ENCODE results near the gene MYO7A. TPM values are rescaled to one million over a fixed set of nuclear protein-coding genes. Genes with fewer than 3 reads are reported as not detected.
A peak's percentile ranks its signal among the peaks of the same experiment; 100 is the strongest.

MYO7A gene
- total RNA-seq, 8 experiments from 2014 or later = 0.71 to 23.1 (median 5.8) TPM

DNA sequence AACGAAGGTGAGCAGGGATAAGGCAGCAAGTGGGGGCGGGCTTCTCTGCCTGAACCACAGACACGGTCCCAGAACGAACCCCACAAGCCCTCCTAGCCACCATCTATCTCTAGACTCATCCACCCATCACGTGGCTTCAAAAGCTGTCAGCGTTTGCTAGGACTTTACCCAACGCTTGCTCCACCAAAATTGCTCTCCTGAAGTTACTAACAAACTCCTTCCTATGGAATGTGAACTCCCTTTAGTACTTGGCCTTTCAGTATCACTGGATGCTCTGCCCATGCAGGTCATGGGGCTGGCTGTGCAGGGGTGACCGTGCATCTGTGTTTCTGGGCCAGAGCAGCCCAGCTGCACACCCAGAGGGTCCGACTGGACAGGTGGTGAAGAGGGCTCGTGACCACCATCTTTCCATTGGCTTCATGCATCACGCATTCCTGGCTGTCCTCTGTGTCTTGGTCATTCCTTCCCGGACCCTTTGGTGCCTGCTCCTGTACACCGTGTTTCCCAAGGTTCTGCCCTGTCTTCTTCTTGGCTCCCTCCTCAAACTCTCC, 85.1 kb downstream of the MYO7A start:
- Histone ChIP-seq H3K4me1 (replicated peaks in 1 of 2) (no peaks in the 10 kb centered on the region), H3K4me3 (no peak overlapping the region), H3K27ac (no peak overlapping the region)
- no peak for ATAC-seq (replicated peaks in 6 of 8)
- WGBS, 10 experiments = 42 to 93% (median 77%) methylated on average over 2 to 9 of the region's 13 CpGs; no CpG with 5 or more reads in 2 of the 10 experiments
- in situ Hi-C loops (cut with MboI; ENCODE audit: low pct_unique_long_range_greater_than_20kb in 2 of 9, low sequenced_read_pairs in 9 of 9, unreplicated experiment in 9 of 9) = no loop called here

DNA sequence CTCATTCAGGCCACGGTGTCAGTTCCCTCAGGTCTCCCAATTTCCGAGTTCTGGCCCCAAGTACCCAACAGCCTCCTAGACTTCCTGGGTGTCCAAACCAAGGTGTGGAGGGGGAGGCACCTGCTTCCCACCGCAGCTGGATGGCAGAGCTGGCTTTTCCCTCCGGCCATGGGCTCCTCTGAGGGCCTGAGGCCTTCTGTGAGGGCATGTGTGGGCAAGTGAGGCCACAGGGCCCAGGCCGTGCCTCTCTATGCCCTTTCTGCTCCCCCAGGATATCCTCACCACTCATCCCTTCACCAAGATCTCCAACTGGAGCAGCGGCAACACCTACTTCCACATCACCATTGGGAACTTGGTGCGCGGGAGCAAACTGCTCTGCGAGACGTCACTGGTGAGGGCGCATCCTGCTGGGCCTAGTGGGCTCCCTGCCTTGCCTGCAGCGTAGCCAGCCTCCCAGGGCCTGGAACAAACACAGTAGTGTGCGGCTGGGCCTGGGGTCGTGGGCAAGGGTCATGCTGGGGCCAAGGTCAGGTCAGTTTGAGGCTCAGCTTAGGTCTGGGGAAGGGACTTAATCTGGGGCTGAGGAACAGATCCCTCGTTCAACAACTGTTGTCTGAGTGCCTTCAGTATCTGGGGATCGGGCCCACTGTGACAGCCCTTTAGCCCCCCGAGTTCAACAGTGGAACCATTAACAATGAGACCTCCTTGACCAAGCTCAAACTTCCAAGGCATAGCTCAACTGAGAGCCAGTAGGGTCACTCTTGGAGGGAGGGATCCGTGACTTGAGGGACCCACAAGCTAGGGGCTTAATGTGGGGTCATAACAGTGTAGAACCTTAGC, 85.8 kb downstream of the MYO7A start:
- ATAC-seq (replicated peaks in 6 of 8) = no peak
- Histone ChIP-seq H3K4me3 (no peak overlapping the region), H3K4me1 (replicated peaks in 1 of 2) (no peaks in the 10 kb centered on the region), H3K27ac (no peak overlapping the region)
- in situ Hi-C loops (cut with MboI; ENCODE audit: low pct_unique_long_range_greater_than_20kb in 2 of 9, low sequenced_read_pairs in 9 of 9, unreplicated experiment in 9 of 9) = no loop called here
- 54 to 100% (median 80%) methylated on average over 1 to 6 of the region's 18 CpGs; no CpG with 5 or more reads in 3 of the 10 experiments for WGBS, 10 experiments

DNA sequence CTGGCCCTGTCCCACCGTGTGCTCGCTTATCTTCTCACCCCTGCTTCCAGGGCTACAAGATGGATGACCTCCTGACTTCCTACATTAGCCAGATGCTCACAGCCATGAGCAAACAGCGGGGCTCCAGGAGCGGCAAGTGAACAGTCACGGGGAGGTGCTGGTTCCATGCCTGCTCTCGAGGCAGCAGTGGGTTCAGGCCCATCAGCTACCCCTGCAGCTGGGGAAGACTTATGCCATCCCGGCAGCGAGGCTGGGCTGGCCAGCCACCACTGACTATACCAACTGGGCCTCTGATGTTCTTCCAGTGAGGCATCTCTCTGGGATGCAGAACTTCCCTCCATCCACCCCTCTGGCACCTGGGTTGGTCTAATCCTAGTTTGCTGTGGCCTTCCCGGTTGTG, 86.5 kb downstream of the MYO7A start:
- WGBS, 10 experiments = 70 to 92% (median 71%) methylated on average over 1 to 2 of the region's 9 CpGs; no CpG with 5 or more reads in 7 of the 10 experiments
- no peak for ATAC-seq (replicated peaks in 6 of 8)
- Histone ChIP-seq H3K4me1 (replicated peaks in 1 of 2) (no peaks in the 10 kb centered on the region), H3K27ac (no peak overlapping the region), H3K4me3 (no peak overlapping the region)
- in situ Hi-C loops (cut with MboI; ENCODE audit: low pct_unique_long_range_greater_than_20kb in 2 of 9, low sequenced_read_pairs in 9 of 9, unreplicated experiment in 9 of 9) = no loop called here

DNA sequence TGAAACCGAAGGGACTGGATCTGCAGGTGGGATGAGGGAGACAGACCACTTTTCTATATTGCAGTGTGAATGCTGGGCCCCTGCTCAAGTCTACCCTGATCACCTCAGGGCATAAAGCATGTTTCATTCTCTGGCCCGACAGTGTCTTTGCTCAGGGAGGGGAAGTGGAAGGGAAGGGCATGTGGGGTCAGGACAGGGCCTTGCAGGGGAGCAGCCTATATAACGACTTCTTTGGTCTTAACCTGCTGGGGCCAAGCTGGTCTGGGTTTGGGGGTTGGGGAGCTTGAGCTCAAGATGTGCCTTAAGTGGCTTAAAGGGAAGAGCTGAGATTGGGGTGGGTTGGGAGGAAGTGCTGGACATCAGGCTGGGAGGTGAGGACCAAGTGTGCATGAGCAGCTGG, 87.1 kb downstream of the MYO7A start:
- no peaks in the 10 kb centered on the region for H3K4me1 ChIP-seq (replicated peaks in 1 of 2)
- H3K27ac ChIP-seq = no peak overlapping the region
- no peak for ATAC-seq (replicated peaks in 6 of 8)
- in situ Hi-C loops (cut with MboI; ENCODE audit: low pct_unique_long_range_greater_than_20kb in 2 of 9, low sequenced_read_pairs in 9 of 9, unreplicated experiment in 9 of 9) = no loop called here
- no peak overlapping the region for H3K4me3 ChIP-seq
- 20 to 100% (median 47%) methylated on average over 1 to 3 of the region's 3 CpGs; no CpG with 5 or more reads in 4 of the 10 experiments for WGBS, 10 experiments

DNA sequence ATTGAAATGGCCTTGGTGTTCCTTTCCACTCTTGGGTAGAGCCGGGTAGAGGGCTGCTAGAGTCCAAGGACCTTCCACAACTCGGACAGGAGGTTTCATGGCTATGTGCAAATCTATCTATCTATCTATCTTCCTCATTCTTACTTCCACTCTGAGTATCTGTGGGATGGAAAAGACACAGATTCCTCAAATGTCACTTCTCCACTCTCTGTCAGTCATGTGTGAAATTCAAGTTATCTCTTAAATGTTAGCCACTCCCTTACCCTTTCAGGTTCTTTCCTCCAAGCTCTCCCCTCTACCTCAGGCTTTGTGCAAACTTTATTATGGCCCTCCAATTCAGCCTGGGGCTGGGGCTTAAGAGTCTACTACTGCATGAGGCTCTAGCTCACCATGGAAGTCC, 89.1 kb downstream of the MYO7A start:
- no peak overlapping the region for H3K4me3 ChIP-seq
- no peaks in the 10 kb centered on the region for H3K4me1 ChIP-seq (replicated peaks in 1 of 2)
- in situ Hi-C loops (cut with MboI; ENCODE audit: low pct_unique_long_range_greater_than_20kb in 2 of 9, low sequenced_read_pairs in 9 of 9, unreplicated experiment in 9 of 9) = no loop called here
- 42 to 100% (median 70%) methylated on average over 1 to 2 of the region's 2 CpGs; no CpG with 5 or more reads in 4 of the 10 experiments for WGBS, 10 experiments
- no peak overlapping the region for H3K27ac ChIP-seq
- ATAC-seq (replicated peaks in 6 of 8) = no peak

GRCh38 chr11:77223797-77224196, 95.8 kb downstream of the MYO7A start:
- in situ Hi-C loops (cut with MboI; ENCODE audit: low pct_unique_long_range_greater_than_20kb in 2 of 9, low sequenced_read_pairs in 9 of 9, unreplicated experiment in 9 of 9) = no loop called here
- Histone ChIP-seq H3K4me3 (no peak overlapping the region), H3K27ac (no peak overlapping the region), H3K4me1 (replicated peaks in 1 of 2) (no peaks in the 10 kb centered on the region)
- WGBS, 10 experiments = 60 to 100% (median 75%) methylated on average over 1 to 7 of the region's 9 CpGs; no CpG with 5 or more reads in 6 of the 10 experiments
- ATAC-seq (replicated peaks in 6 of 8) = no peak

- 80 to 95% (median 93%) methylated on average over 1 to 5 of the region's 5 CpGs; no CpG with 5 or more reads in 3 of the 10 experiments for WGBS, 10 experiments
- in situ Hi-C loops (cut with MboI; ENCODE audit: low pct_unique_long_range_greater_than_20kb in 2 of 9, low sequenced_read_pairs in 9 of 9, unreplicated experiment in 9 of 9) = no loop called here
- Histone ChIP-seq H3K4me3 (no peak overlapping the region), H3K27ac (no peak overlapping the region), H3K4me1 (replicated peaks in 1 of 2) (no peaks in the 10 kb centered on the region)
- ATAC-seq (replicated peaks in 6 of 8) = no peak
Measured at GRCh38 chr11:77230878-77231605, 103.0 kb downstream of the MYO7A start.

DNA sequence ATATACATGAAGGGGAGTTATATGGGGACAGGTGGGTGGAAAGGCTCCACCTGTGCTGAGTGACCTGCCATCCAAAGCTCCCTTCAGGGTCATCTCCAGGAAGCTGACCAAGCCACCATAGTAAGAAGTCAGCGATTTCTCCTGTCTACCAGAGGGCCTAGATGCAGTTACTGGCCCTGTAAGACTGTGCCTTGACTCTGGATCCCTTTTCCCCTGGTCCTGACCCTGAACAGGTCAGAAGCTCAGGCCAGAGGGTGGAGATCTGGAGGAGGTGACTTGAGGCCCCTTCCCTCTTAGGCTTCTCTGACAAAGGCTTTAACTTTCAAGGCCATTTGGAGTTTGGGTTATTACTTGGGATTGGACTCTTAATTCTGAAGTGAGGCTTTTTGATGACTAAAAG, 103.8 kb downstream of the MYO7A start:
- Histone ChIP-seq H3K27ac (no peak overlapping the region), H3K4me1 (replicated peaks in 1 of 2) (no peaks in the 10 kb centered on the region), H3K4me3 (no peak overlapping the region)
- WGBS, 10 experiments = 40 to 71% methylated on average over 1 of the region's 1 CpG; no CpG with 5 or more reads in 8 of the 10 experiments
- ATAC-seq (replicated peaks in 6 of 8) = no peak
- in situ Hi-C loops (cut with MboI; ENCODE audit: low pct_unique_long_range_greater_than_20kb in 2 of 9, low sequenced_read_pairs in 9 of 9, unreplicated experiment in 9 of 9) = no loop called here

GRCh38 chr11:77232242-77232641, 104.2 kb downstream of the MYO7A start:
- Histone ChIP-seq H3K27ac (no peak overlapping the region), H3K4me1 (replicated peaks in 1 of 2) (no peaks in the 10 kb centered on the region), H3K4me3 (no peak overlapping the region)
- WGBS, 10 experiments = 35 to 100% (median 89%) methylated on average over 1 to 4 of the region's 4 CpGs; no CpG with 5 or more reads in 3 of the 10 experiments
- no peak for ATAC-seq (replicated peaks in 6 of 8)
- in situ Hi-C loops (cut with MboI; ENCODE audit: low pct_unique_long_range_greater_than_20kb in 2 of 9, low sequenced_read_pairs in 9 of 9, unreplicated experiment in 9 of 9) = no loop called here

DNA sequence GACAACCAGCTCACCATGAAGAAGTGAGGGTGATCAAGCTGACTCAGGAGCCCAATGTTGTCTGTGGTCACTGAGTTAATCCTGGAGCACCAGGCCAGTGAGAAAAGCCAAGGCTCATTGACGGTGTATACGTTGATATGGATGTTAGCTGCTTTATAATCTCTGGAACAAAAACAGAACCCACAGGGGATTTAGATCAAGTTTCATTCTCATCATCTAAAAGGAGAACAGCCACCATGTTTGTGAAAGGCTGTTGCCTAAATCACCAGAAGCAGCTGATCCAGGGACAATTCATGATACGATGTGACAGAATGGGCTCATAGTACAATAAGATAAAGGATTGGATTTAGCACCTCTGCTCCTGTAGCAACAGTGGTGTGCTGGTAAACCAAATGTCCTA, 105.0 kb downstream of the MYO7A start:
- ATAC-seq (replicated peaks in 6 of 8) = no peak
- whole genome bisulfite sequencing, 10 experiments = 88 to 100% (median 98%) methylated on average over 1 to 3 of the region's 3 CpGs; no CpG with 5 or more reads in 2 of the 10 experiments
- Histone ChIP-seq H3K4me1 (replicated peaks in 1 of 2) (no peaks in the 10 kb centered on the region), H3K27ac (no peak overlapping the region), H3K4me3 (no peak overlapping the region)
- in situ Hi-C loops (cut with MboI; ENCODE audit: low pct_unique_long_range_greater_than_20kb in 2 of 9, low sequenced_read_pairs in 9 of 9, unreplicated experiment in 9 of 9) = no loop called here

GRCh38 chr11:77236901-77237300, 108.9 kb downstream of the MYO7A start:
- no peak overlapping the region for H3K27ac ChIP-seq
- peak in 1 of 8 experiments; percentile 36 for ATAC-seq (replicated peaks in 6 of 8)
- no peak overlapping the region for H3K4me3 ChIP-seq
- in situ Hi-C loops (cut with MboI; ENCODE audit: low pct_unique_long_range_greater_than_20kb in 2 of 9, low sequenced_read_pairs in 9 of 9, unreplicated experiment in 9 of 9) = no loop called here
- no peaks in the 10 kb centered on the region for H3K4me1 ChIP-seq (replicated peaks in 1 of 2)

- no peak overlapping the region for H3K27ac ChIP-seq
- peak; percentile 18 to 98 (median 86) for ATAC-seq (replicated peaks in 6 of 8)
- no peak overlapping the region for H3K4me3 ChIP-seq
- in situ Hi-C loops (cut with MboI; ENCODE audit: low pct_unique_long_range_greater_than_20kb in 2 of 9, low sequenced_read_pairs in 9 of 9, unreplicated experiment in 9 of 9) = no loop called here
- 13 to 91% (median 63%) methylated on average over 1 to 4 of the region's 7 CpGs; no CpG with 5 or more reads in 2 of the 10 experiments for WGBS, 10 experiments
- H3K4me1 ChIP-seq (replicated peaks in 1 of 2) = no peaks in the 10 kb centered on the region
Measured at GRCh38 chr11:77244277-77245027, 116.4 kb downstream of the MYO7A start.

DNA sequence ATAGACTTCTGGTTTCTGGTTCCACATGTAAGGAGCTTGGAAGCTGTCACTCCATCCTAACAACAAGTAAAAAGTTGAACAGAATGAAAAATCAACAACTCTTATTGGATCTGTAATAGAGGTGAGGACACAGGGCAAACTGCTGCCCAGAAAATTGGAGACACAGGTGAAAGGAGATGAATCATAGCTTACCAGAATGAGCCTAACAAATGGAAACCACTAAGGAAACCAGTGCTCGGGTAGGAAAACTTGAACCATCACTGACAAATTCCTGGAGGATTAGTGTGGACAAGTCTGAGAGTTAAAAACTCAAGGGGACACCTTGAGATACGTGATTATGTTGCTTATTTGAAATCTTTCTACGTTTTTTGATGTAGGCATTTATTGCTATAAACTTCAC, 121.4 kb downstream of the MYO7A start:
- WGBS, 10 experiments = 37 to 100% (median 86%) methylated on average over 1 to 3 of the region's 3 CpGs
- Histone ChIP-seq H3K4me3 (no peak overlapping the region), H3K27ac (no peak overlapping the region), H3K4me1 (replicated peaks in 1 of 2) (no peaks in the 10 kb centered on the region)
- in situ Hi-C loops (cut with MboI; ENCODE audit: low pct_unique_long_range_greater_than_20kb in 2 of 9, low sequenced_read_pairs in 9 of 9, unreplicated experiment in 9 of 9) = no loop called here
- ATAC-seq (replicated peaks in 6 of 8) = no peak

Data from motor neuron (in vitro differentiated cells).